Fibroblast of lung (primary cell): ENCODE data around the gene RILPL2.

ENCODE experiments used
- EZH2 ChIP-seq: IDR thresholded peaks from 2 replicates; pipeline ENCODE4 v1.5.1; 2012; ENCODE audit warnings: low read length, control low read depth, mild to moderate bottlenecking; ENCODE audit errors: missing control alignments
- TF ChIP-seq, protein P1 (sequence below), 2 donors: IDR thresholded peaks in 1 of 2; conservative IDR thresholded peaks in 1 of 2; 1 replicate in 1 of 2; 2 replicates in 1 of 2; pipeline ENCODE4 v1.5.1; 2011 to 2012; ENCODE audit warnings: low read length in 2 of 2, control low read depth in 1 of 2, inconsistent platforms in 1 of 2, low read depth in 1 of 2, mild to moderate bottlenecking in 1 of 2

DNA sequence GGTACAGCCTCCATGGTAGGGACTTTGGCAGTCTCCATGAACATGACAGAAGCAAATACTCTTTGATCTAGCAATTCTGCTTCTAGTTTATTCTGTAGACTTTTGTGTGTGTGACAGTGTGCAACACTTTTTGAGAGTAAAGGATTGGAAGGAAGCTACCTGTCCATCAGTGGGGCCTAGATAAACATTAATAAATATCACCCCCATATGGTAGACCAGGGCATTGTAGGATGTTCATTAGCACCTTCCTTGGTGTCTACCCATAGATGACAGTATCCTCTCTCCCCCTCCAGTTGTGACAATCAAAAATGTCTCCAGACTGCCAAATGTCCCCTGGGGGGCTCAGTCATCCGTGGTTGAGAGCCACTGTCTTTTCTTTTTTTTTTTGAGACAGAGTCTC lies 32.3 kb upstream of the RILPL2 start:
- TF ChIP-seq, protein P1, sequence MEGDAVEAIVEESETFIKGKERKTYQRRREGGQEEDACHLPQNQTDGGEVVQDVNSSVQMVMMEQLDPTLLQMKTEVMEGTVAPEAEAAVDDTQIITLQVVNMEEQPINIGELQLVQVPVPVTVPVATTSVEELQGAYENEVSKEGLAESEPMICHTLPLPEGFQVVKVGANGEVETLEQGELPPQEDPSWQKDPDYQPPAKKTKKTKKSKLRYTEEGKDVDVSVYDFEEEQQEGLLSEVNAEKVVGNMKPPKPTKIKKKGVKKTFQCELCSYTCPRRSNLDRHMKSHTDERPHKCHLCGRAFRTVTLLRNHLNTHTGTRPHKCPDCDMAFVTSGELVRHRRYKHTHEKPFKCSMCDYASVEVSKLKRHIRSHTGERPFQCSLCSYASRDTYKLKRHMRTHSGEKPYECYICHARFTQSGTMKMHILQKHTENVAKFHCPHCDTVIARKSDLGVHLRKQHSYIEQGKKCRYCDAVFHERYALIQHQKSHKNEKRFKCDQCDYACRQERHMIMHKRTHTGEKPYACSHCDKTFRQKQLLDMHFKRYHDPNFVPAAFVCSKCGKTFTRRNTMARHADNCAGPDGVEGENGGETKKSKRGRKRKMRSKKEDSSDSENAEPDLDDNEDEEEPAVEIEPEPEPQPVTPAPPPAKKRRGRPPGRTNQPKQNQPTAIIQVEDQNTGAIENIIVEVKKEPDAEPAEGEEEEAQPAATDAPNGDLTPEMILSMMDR (conservative IDR thresholded peaks at IDR 0.05 in 1 of 2, IDR thresholded peaks at IDR 0.05 in 1 of 2; ENCODE audit: low read depth in 1 of 2, low read length in 2 of 2), result no peak
- no peak for TF ChIP-seq EZH2
